Upper lobe of left lung (tissue), 6 donors: ENCODE measurements around the gene EFNA5. TPM values are rescaled to one million over a fixed set of nuclear protein-coding genes. Genes with fewer than 3 reads are reported as not detected.

Experiments used
- ATAC-seq, 2 donors: fragments of 200-7000 bp; cut with Tn5 transposase; one replicate each; pipeline ENCODE4 v1.9.1; 2022; ENCODE audit warnings: mild to moderate bottlenecking in 2 of 2, moderate library complexity in 2 of 2; ENCODE audit not compliant: low FRiP score in 2 of 2
- DNase-seq, 2 donors: peaks; one replicate each; pipeline ENCODE4 v3.0.0-alpha.2; 2019 to 2020
- H3K27ac ChIP-seq, 4 donors: fragments of 200-600 bp; sonication (generic); one replicate each; pipeline ENCODE4 v1.5.1; 2016 to 2019
- H3K27me3 ChIP-seq, 4 donors: fragments of 200-600 bp; sonication (generic); one replicate each; pipeline ENCODE4 v1.5.1; 2017 to 2019
- H3K36me3 ChIP-seq, 4 donors: fragments of 200-600 bp; sonication (generic); one replicate each; pipeline ENCODE4 v1.5.1; 2016 to 2019
- H3K4me1 ChIP-seq, 4 donors: fragments of 200-600 bp; sonication (generic); one replicate each; pipeline ENCODE4 v1.5.1; 2018 to 2019
- H3K4me3 ChIP-seq, 4 donors: fragments of 200-600 bp; sonication (generic); one replicate each; pipeline ENCODE4 v1.5.1; 2017 to 2019; ENCODE audit warnings: mild to moderate bottlenecking in 2 of 4, moderate library complexity in 1 of 4
- H3K9me3 ChIP-seq, 4 donors: fragments of 200-600 bp; sonication (generic); one replicate each; pipeline ENCODE4 v1.5.1; 2018 to 2019
- CTCF ChIP-seq, 6 experiments: fragments of 450-650 bp in 4 of 6; fragments of 200-600 bp in 2 of 6; sonication (generic) in 2 of 6; IDR thresholded peaks; one replicate each; pipeline ENCODE4 v1.5.1; 2016 to 2019; ENCODE audit warnings: antibody characterized with exemption in 6 of 6
- EP300 ChIP-seq, 4 donors: sonication (generic); formaldehyde crosslinking; IDR thresholded peaks; one replicate each; pipeline ENCODE4 v1.5.1; 2017; ENCODE audit warnings: antibody characterized with exemption in 4 of 4, control low read depth in 2 of 4
- POLR2A ChIP-seq, 4 donors: fragments of 450-650 bp; IDR thresholded peaks; one replicate each; pipeline ENCODE4 v1.5.1; 2016 to 2017; ENCODE audit warnings: antibody characterized with exemption in 4 of 4, mild to moderate bottlenecking in 2 of 4
- POLR2AphosphoS5 ChIP-seq, 2 donors: sonication (generic); formaldehyde crosslinking; IDR thresholded peaks; one replicate each; pipeline ENCODE4 v1.5.1; 2017; ENCODE audit warnings: antibody characterized with exemption in 2 of 2
- WGBS, 2 donors: methylation state at CpG; one replicate each; pipeline ENCODE4 v1.1.5; 2017 to 2018; 5-methylcytosine and 5-hydroxymethylcytosine counted together
- total RNA-seq, 6 donors: library from RNA; depleted of rRNA in 4 of 6; stranded (reverse); fragments of >200 nt in 4 of 6; gene quantifications; one replicate each; pipeline versions ENCODE4 v1.1.0 to v1.2.1, GENCODE V29; 2016 to 2021
- donor health status: DM: no; HTN: no; CAD: no; lungs with moderate emphysema.
- donor health status: DM: no; HTN: yes; CAD: no; lungs with severe emphysema.

EFNA5 gene
- total RNA-seq, 6 donors from 2014 or later, result 4.1 to 41.9 (median 7.3) TPM

DNA sequence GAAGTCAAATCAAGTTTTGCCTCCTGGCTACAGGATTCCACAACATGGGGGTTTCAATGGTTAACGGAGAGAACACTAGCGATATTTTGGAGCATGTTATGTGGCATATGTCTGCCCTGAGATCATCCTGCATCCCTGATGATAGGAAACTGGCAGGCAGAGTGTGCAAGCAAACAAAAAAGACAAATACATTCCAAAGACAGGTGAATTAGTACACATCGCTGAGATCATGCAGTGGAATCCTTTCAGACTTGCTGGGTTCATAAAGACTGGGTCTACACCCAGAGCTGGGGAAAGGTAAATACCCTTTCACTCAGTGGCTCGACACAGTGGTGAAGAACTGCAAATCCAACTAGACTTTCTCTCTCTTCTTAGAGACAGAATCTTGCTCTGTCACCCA lies 286.5 kb downstream of the EFNA5 start:
- no peak overlapping the region for H3K4me3 ChIP-seq
- 84 to 91% methylated on average over 4 of the region's 4 CpGs for WGBS, 2 donors
- DNase-seq, result no peak

DNA sequence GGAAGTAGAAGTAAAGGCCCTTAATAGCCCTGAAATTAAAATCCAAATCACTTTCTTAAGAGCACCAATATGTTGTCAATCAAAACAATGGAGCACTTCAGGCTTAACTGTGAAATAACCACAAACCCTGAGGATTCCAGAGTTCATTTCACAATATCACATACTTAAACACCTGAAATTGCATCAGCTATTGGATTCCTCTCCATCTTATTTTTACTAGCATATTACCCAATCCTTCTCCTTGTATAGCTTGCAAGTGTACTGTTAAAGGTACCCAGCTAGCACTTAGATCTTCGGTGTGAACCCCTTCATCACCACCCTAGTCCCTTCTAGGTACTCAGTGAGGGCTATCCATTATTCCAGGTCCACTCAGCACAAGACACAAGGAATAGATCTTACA lies 287.3 kb downstream of the EFNA5 start:
- Histone ChIP-seq H3K4me3 (no peak overlapping the region), H3K4me1 (peaks cover 6 to 10% (median 8%) of the 10 kb centered on the region in 4 donors), H3K9me3 (no peaks in the 10 kb centered on the region), H3K36me3 (no peaks in the 10 kb centered on the region), H3K27ac (no peak overlapping the region), H3K27me3 (no peaks in the 10 kb centered on the region)
- WGBS, 2 donors, result 54 to 71% methylated on average over 1 of the region's 1 CpG
- no peak for ATAC-seq
- TF ChIP-seq CTCF (IDR thresholded peaks at IDR 0.05) (no peak), EP300 (IDR thresholded peaks at IDR 0.05) (peak in 1 of 4 donors; percentile 59)
- DNase-seq, result no peak

More for the DNA sequence above, 286.5 kb downstream of the EFNA5 start:
- peaks cover 12 to 19% (median 16%) of the 10 kb centered on the region in 4 donors for H3K4me1 ChIP-seq
- H3K27me3 ChIP-seq, result no peaks in the 10 kb centered on the region
- no peaks in the 10 kb centered on the region for H3K36me3 ChIP-seq
- ATAC-seq, result no peak
- TF ChIP-seq POLR2A (IDR thresholded peaks at IDR 0.05), result no peak
- no peak for TF ChIP-seq EP300 (IDR thresholded peaks at IDR 0.05)
- no peak for TF ChIP-seq CTCF (IDR thresholded peaks at IDR 0.05)
- no peak for TF ChIP-seq POLR2AphosphoS5 (IDR thresholded peaks at IDR 0.05)
- no peak overlapping the region for H3K27ac ChIP-seq
- H3K9me3 ChIP-seq, result no peaks in the 10 kb centered on the region

GRCh38 chr5:107381189-107381856 lies 289.4 kb downstream of the EFNA5 start:
- DNase-seq (peak in 1 of 2 donors; percentile 46), ATAC-seq (peak in 1 of 2 donors; percentile 83)
- Histone ChIP-seq H3K27me3 (no peaks in the 10 kb centered on the region), H3K4me3 (no peak overlapping the region), H3K9me3 (no peaks in the 10 kb centered on the region), H3K27ac (no peak overlapping the region), H3K36me3 (no peaks in the 10 kb centered on the region), H3K4me1 (no peaks in the 10 kb centered on the region)
- TF ChIP-seq EP300 (IDR thresholded peaks at IDR 0.05), result no peak
- TF ChIP-seq POLR2AphosphoS5 (IDR thresholded peaks at IDR 0.05), result no peak
- 93 to 94% methylated on average over 13 of the region's 13 CpGs for WGBS, 2 donors

DNA sequence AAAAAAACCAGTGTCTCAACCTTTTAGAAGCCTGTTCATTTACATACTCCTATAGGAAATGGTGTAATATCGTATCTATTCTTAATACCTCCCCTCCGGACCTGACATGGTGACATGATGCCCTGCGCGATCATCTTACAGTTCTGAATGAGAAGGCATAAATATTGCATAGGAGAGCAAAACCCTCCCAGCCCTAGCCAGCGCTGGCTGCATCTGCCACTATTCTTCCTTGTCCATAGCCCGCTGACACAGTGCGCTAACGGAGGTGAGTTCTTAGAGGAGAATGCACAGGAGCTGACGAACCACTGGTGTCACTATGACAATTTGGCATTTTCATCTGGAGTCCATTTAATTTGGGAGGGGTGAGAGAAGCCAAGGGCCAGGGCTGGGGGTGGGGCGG lies 290.1 kb downstream of the EFNA5 start:
- H3K27ac ChIP-seq, result no peak overlapping the region
- 90 to 93% methylated on average over 10 of the region's 10 CpGs for WGBS, 2 donors
- ATAC-seq (no peak), DNase-seq (no peak)
- H3K4me1 ChIP-seq, result no peaks in the 10 kb centered on the region
- H3K36me3 ChIP-seq, result no peaks in the 10 kb centered on the region
- no peaks in the 10 kb centered on the region for H3K9me3 ChIP-seq
- H3K4me3 ChIP-seq, result no peak overlapping the region
- TF ChIP-seq CTCF (IDR thresholded peaks at IDR 0.05) (no peak), EP300 (IDR thresholded peaks at IDR 0.05) (no peak), POLR2A (IDR thresholded peaks at IDR 0.05) (no peak), POLR2AphosphoS5 (IDR thresholded peaks at IDR 0.05) (no peak)
- no peaks in the 10 kb centered on the region for H3K27me3 ChIP-seq

DNA sequence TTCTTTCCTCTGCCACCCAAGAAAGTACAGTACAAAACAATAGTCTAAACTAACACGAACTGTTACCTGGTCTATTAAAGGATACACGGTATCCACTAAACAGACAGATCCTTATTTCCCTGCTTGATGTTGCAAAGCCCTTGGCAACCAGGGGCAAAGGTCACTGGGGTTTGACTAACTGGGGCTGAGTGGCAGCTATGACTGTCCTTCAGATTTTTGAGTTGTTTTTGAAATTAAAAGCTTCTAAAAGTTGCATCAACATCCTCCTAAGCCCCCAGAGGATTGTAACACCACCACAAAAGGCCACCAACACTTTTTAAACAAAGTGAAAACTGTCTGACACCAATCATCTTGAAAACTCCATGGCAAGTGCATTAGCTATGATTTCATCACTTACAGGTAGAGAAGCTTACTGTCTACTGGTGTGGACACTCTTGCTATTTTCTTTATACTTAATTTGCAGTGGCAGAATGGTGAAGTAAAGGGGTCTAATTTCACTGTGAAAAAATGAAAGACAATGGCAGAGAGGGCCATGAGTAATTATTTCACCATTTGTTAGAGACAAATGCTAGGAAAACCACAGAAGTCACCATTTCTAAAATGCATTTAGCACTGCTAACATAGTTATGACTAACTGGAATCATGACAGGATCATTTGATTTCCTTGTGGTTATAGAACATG lies 292.4 kb downstream of the EFNA5 start:
- ATAC-seq (no peak), DNase-seq (no peak)
- Histone ChIP-seq H3K27me3 (no peaks in the 10 kb centered on the region), H3K4me3 (no peak overlapping the region), H3K27ac (no peak overlapping the region), H3K36me3 (no peaks in the 10 kb centered on the region), H3K4me1 (no peaks in the 10 kb centered on the region), H3K9me3 (no peaks in the 10 kb centered on the region)
- 80 to 83% methylated on average over 2 of the region's 2 CpGs for WGBS, 2 donors
- TF ChIP-seq CTCF (IDR thresholded peaks at IDR 0.05) (no peak), EP300 (IDR thresholded peaks at IDR 0.05) (no peak), POLR2A (IDR thresholded peaks at IDR 0.05) (no peak), POLR2AphosphoS5 (IDR thresholded peaks at IDR 0.05) (no peak)
